H9 (cell line): ENCODE results near the gene ASTN2. TPM values are rescaled to one million over a fixed set of nuclear protein-coding genes. Genes with fewer than 3 reads are reported as not detected.

Experiments used
- DNase-seq: peaks from one replicate; pipeline ENCODE4 v3.0.0-alpha.2; 2017
- H2AFZ ChIP-seq: one replicate; pipeline ENCODE4 v1.6.1; 2013; ENCODE audit warnings: mild to moderate bottlenecking, low read length, control low read depth, moderate library complexity
- H2AK5ac ChIP-seq: 2 replicates; pipeline ENCODE4 v1.6.1; 2013; ENCODE audit warnings: low read length, control low read depth, mixed read lengths; ENCODE audit not compliant: insufficient read length
- H2BK120ac ChIP-seq: one replicate; pipeline ENCODE4 v1.6.1; 2013; ENCODE audit warnings: low read depth, mild to moderate bottlenecking, low read length, control low read depth, inconsistent platforms; ENCODE audit not compliant: poor library complexity, severe bottlenecking
- H2BK12ac ChIP-seq: 2 replicates; pipeline ENCODE4 v1.6.1; 2013; ENCODE audit warnings: low read length, control low read depth, mixed read lengths, low read depth; ENCODE audit not compliant: insufficient read length
- H2BK15ac ChIP-seq: 2 replicates; pipeline ENCODE4 v1.6.1; 2013; ENCODE audit warnings: low read depth, low read length, control low read depth
- H2BK20ac ChIP-seq: one replicate; pipeline ENCODE4 v1.6.1; 2013; ENCODE audit warnings: low read depth, mild to moderate bottlenecking, low read length, control low read depth, inconsistent platforms; ENCODE audit not compliant: poor library complexity, severe bottlenecking
- H2BK5ac ChIP-seq: 2 replicates; pipeline ENCODE4 v1.6.1; 2013; ENCODE audit warnings: low read length, control low read depth, mixed read lengths; ENCODE audit not compliant: insufficient read length
- H3K14ac ChIP-seq: 2 replicates; pipeline ENCODE4 v1.6.1; 2013; ENCODE audit warnings: low read length, control low read depth; ENCODE audit not compliant: insufficient read depth
- H3K18ac ChIP-seq: 2 replicates; pipeline ENCODE4 v1.6.1; 2013; ENCODE audit warnings: low read depth, mild to moderate bottlenecking, mixed read lengths, low read length, control low read depth; ENCODE audit not compliant: insufficient read length
- H3K23ac ChIP-seq: 2 replicates; pipeline ENCODE4 v1.6.1; 2013; ENCODE audit warnings: low read length, control low read depth, mixed read lengths, low read depth; ENCODE audit not compliant: insufficient read length
- H3K23me2 ChIP-seq: 2 replicates; pipeline ENCODE4 v1.6.1; 2013; ENCODE audit warnings: low read depth, mild to moderate bottlenecking, mixed read lengths, low read length, control low read depth; ENCODE audit not compliant: insufficient read length, poor library complexity, severe bottlenecking
- H3K27ac ChIP-seq: 2 replicates; pipeline ENCODE4 v1.5.1; 2013; ENCODE audit warnings: low read length, control low read depth, mixed read lengths, low read depth; ENCODE audit not compliant: insufficient read length
- H3K27me3 ChIP-seq: 2 replicates; pipeline ENCODE4 v1.6.1; 2013; ENCODE audit warnings: low read length, control low read depth, inconsistent platforms; ENCODE audit not compliant: insufficient read depth
- H3K4ac ChIP-seq: 2 replicates; pipeline ENCODE4 v1.6.1; 2013; ENCODE audit warnings: low read depth, mild to moderate bottlenecking, control low read depth, inconsistent platforms, low read length, moderate library complexity
- H3K4me1 ChIP-seq: 2 replicates; pipeline ENCODE4 v1.6.1; 2013; ENCODE audit warnings: low read length, control low read depth, inconsistent platforms; ENCODE audit not compliant: insufficient read depth
- H3K4me2 ChIP-seq: 2 replicates; pipeline ENCODE4 v1.6.1; 2013; ENCODE audit warnings: low read length, control low read depth, mixed read lengths; ENCODE audit not compliant: insufficient read length, insufficient read depth
- H3K56ac ChIP-seq: 2 replicates; pipeline ENCODE4 v1.6.1; 2013; ENCODE audit warnings: low read depth, mild to moderate bottlenecking, mixed read lengths, low read length, control low read depth; ENCODE audit not compliant: insufficient read length
- H3K79me1 ChIP-seq: 2 replicates; pipeline ENCODE4 v1.6.1; 2013; ENCODE audit warnings: low read depth, mild to moderate bottlenecking, moderate library complexity, low read length, control low read depth, inconsistent platforms; ENCODE audit not compliant: insufficient read depth, poor library complexity, severe bottlenecking
- H3K79me2 ChIP-seq: 2 replicates; pipeline ENCODE4 v1.6.1; 2013; ENCODE audit warnings: low read length, control low read depth, inconsistent platforms; ENCODE audit not compliant: insufficient read depth
- H3K9ac ChIP-seq: 2 replicates; pipeline ENCODE4 v1.6.1; 2013; ENCODE audit warnings: low read length, control low read depth, mixed read lengths; ENCODE audit not compliant: insufficient read length; ENCODE audit errors: extremely low read depth
- H3K9me3 ChIP-seq: one replicate; pipeline ENCODE4 v1.6.1; 2013; ENCODE audit warnings: low read depth, low read length, inconsistent platforms; ENCODE audit not compliant: control insufficient read depth
- H3T11ph ChIP-seq: one replicate; pipeline ENCODE4 v1.6.1; 2013; ENCODE audit warnings: mild to moderate bottlenecking, low read length, control low read depth, inconsistent platforms
- H4K20me1 ChIP-seq: one replicate; pipeline ENCODE4 v1.6.1; 2013; ENCODE audit not compliant: control insufficient read depth, insufficient read length, insufficient read depth
- H4K5ac ChIP-seq: 2 replicates; pipeline ENCODE4 v1.6.1; 2013; ENCODE audit warnings: low read depth, mild to moderate bottlenecking, mixed read lengths, low read length, control low read depth; ENCODE audit not compliant: insufficient read length
- H4K8ac ChIP-seq: replicated peaks from 2 replicates; pipeline ENCODE4 v1.6.1; 2013; ENCODE audit warnings: low read length, control low read depth, mixed read lengths, low read depth; ENCODE audit not compliant: insufficient read length
- H4K91ac ChIP-seq: 2 replicates; pipeline ENCODE4 v1.6.1; 2013; ENCODE audit warnings: low read depth, mild to moderate bottlenecking, moderate library complexity, mixed read lengths, low read length, control low read depth; ENCODE audit not compliant: insufficient read length
- H3K27ac Mint-ChIP-seq, 3 experiments: 2 replicates in 2 of 3; 3 replicates in 1 of 3; pipeline ENCODE4 v1.8.0; 2020 to 2021; ENCODE audit warnings: mixed read lengths in 3 of 3, mild to moderate bottlenecking in 1 of 3, moderate library complexity in 1 of 3
- H3K27me3 Mint-ChIP-seq: 2 replicates; pipeline ENCODE4 v1.8.0; 2021; ENCODE audit warnings: low read depth, mild to moderate bottlenecking, moderate library complexity, mixed read lengths
- H3K36me3 Mint-ChIP-seq, 3 experiments: 2 replicates in 2 of 3; 3 replicates in 1 of 3; pipeline ENCODE4 v1.8.0; 2020 to 2021; ENCODE audit warnings: low read depth in 3 of 3, mixed read lengths in 3 of 3; ENCODE audit not compliant: insufficient read depth in 1 of 3
- H3K4me1 Mint-ChIP-seq, 2 experiments: 2 replicates each; pipeline ENCODE4 v1.8.0; 2020; ENCODE audit warnings: mixed read lengths in 2 of 2
- H3K4me3 Mint-ChIP-seq, 2 experiments: 2 replicates in 1 of 2; 3 replicates in 1 of 2; pipeline ENCODE4 v1.8.0; 2020 to 2021; ENCODE audit warnings: mild to moderate bottlenecking in 2 of 2, mixed read lengths in 2 of 2, moderate library complexity in 1 of 2
- H3K9me3 Mint-ChIP-seq, 2 experiments: 2 replicates in 1 of 2; 3 replicates in 1 of 2; pipeline ENCODE4 v1.8.0; 2020; ENCODE audit warnings: mild to moderate bottlenecking in 2 of 2, mixed read lengths in 2 of 2, moderate library complexity in 1 of 2
- CTCF ChIP-seq: fragments of 200-600 bp; sonication (generic); conservative IDR thresholded peaks from 3 replicates; pipeline ENCODE4 v1.8.0; 2021; ENCODE audit warnings: antibody characterized with exemption, mild to moderate bottlenecking
- WGBS: extraction: QIAGEN DNeasy Blood & Tissue Kit; methylation state at CpG from one replicate; pipeline ENCODE4 v1.1.7; 2013; ENCODE audit warnings: missing lambda C conversion rate, low lambda C conversion rate, mixed read lengths; ENCODE audit not compliant: insufficient read length; ENCODE audit errors: extremely low coverage; 5-methylcytosine and 5-hydroxymethylcytosine counted together
- total RNA-seq: library from RNA; stranded (reverse); gene quantifications from 2 replicates; pipeline ENCODE4 v1.2.1, GENCODE V29; 2021

Gene ASTN2
- total RNA-seq, 1 experiment from 2014 or later = 9.7 TPM

GRCh38 chr9:117343427-117343826, 71.4 kb downstream of the ASTN2 start:
- Histone ChIP-seq H2BK20ac (no peak overlapping the region), H2AFZ (no peak overlapping the region), H3T11ph (no peak overlapping the region), H3K14ac (no peak overlapping the region), H2BK5ac (no peak overlapping the region), H3K23ac (no peak overlapping the region), H3K4me1 (no peaks in the 10 kb centered on the region), H3K9me3 (no peaks in the 10 kb centered on the region), H3K18ac (no peak overlapping the region), H2BK15ac (no peak overlapping the region), H4K20me1 (no peaks in the 10 kb centered on the region), H3K79me2 (no peaks in the 10 kb centered on the region), H2AK5ac (no peak overlapping the region), H2BK120ac (no peak overlapping the region), H3K4ac (no peak overlapping the region), H4K8ac (no peak overlapping the region), H3K23me2 (no peaks in the 10 kb centered on the region), H3K27me3 (no peaks in the 10 kb centered on the region), H3K27ac (no peak overlapping the region), H3K79me1 (no peaks in the 10 kb centered on the region), H3K9ac (no peak overlapping the region), H4K91ac (no peak overlapping the region), H4K5ac (no peak overlapping the region), H2BK12ac (no peak overlapping the region), H3K4me2 (no peak overlapping the region), H3K56ac (no peak overlapping the region)
- no CpG with 5 or more reads among the region's 1 CpG for WGBS
- no peak overlapping the region for H3K4me3 Mint-ChIP-seq
- H3K9me3 Mint-ChIP-seq = peaks cover 3 to 6% of the 10 kb centered on the region in 2 experiments; a peak in 1 of 5 replicates
- H3K27ac Mint-ChIP-seq = 0 out of 7 replicates have a peak overlapping the region, but pooled peaks of 1 of the 3 experiments have one; percentile 28
- peaks cover 14 to 22% of the 10 kb centered on the region in 2 experiments for H3K4me1 Mint-ChIP-seq
- no peak for TF ChIP-seq CTCF
- DNase-seq = no peak
- H3K27me3 Mint-ChIP-seq = no peaks in the 10 kb centered on the region
- peaks cover 0 to 4% (median 0%) of the 10 kb centered on the region in 3 experiments; a peak in 1 of 7 replicates for H3K36me3 Mint-ChIP-seq
